MM.1S (cell line): ENCODE measurements around the gene DAND5.

ENCODE experiments used
- DNase-seq: peaks from one replicate; pipeline ENCODE4 v3.0.0-alpha.2; 2015
- H2AFZ ChIP-seq: fragments of 300-600 bp; sonication (generic); 2 replicates; pipeline ENCODE4 v1.6.0; 2016; ENCODE audit warnings: antibody characterized with exemption, low read length
- H3F3A ChIP-seq: fragments of 300-600 bp; sonication (generic); 2 replicates; pipeline ENCODE4 v1.6.1; 2016; ENCODE audit warnings: mild to moderate bottlenecking, antibody characterized with exemption, low read length, moderate library complexity, mixed read lengths; ENCODE audit not compliant: insufficient read depth
- H3K27ac ChIP-seq: fragments of 300-600 bp; sonication (generic); 2 replicates; pipeline ENCODE4 v1.5.1; 2016; ENCODE audit warnings: mild to moderate bottlenecking, low read length
- H3K27me3 ChIP-seq: fragments of 300-600 bp; sonication (generic); replicated peaks from 2 replicates; pipeline ENCODE4 v1.6.0; 2016; ENCODE audit warnings: low read length; ENCODE audit not compliant: insufficient read depth
- H3K36me3 ChIP-seq: fragments of 300-600 bp; sonication (generic); replicated peaks from 2 replicates; pipeline ENCODE4 v1.6.1; 2016; ENCODE audit warnings: mild to moderate bottlenecking, low read length, mixed read lengths; ENCODE audit not compliant: insufficient read depth
- H3K4me1 ChIP-seq: fragments of 300-600 bp; sonication (generic); 2 replicates; pipeline ENCODE4 v1.6.1; 2016; ENCODE audit warnings: low read length, mixed read lengths
- H3K4me2 ChIP-seq: fragments of 300-600 bp; sonication (generic); 2 replicates; pipeline ENCODE4 v1.6.0; 2016; ENCODE audit warnings: low read depth, low read length
- H3K4me3 ChIP-seq: fragments of 300-600 bp; sonication (generic); 2 replicates; pipeline ENCODE4 v1.5.1; 2016; ENCODE audit warnings: low read length, mixed read lengths
- H3K79me2 ChIP-seq: fragments of 300-600 bp; sonication (generic); 2 replicates; pipeline ENCODE4 v1.6.1; 2016; ENCODE audit warnings: mixed run types, low read length, mixed read lengths
- H3K9ac ChIP-seq: fragments of 300-600 bp; sonication (generic); 2 replicates; pipeline ENCODE4 v1.6.1; 2016; ENCODE audit warnings: low read length, mixed read lengths
- H3K9me2 ChIP-seq: fragments of 300-600 bp; sonication (generic); replicated peaks from 2 replicates; pipeline ENCODE4 v1.6.1; 2016; ENCODE audit warnings: mild to moderate bottlenecking, low read length, mixed read lengths; ENCODE audit not compliant: insufficient read depth
- H3K9me3 ChIP-seq: fragments of 300-600 bp; sonication (generic); replicated peaks from 2 replicates; pipeline ENCODE4 v1.6.1; 2016; ENCODE audit warnings: mild to moderate bottlenecking, low read length, mixed read lengths; ENCODE audit not compliant: insufficient read depth
- H4K20me1 ChIP-seq: fragments of 300-600 bp; sonication (generic); 2 replicates; pipeline ENCODE4 v1.6.1; 2016; ENCODE audit warnings: mild to moderate bottlenecking, low read length, moderate library complexity, mixed read lengths; ENCODE audit not compliant: insufficient read depth
- CTCF ChIP-seq: fragments of 300-600 bp; sonication (generic); IDR thresholded peaks from 2 replicates; pipeline ENCODE4 v1.5.1; 2016; ENCODE audit warnings: antibody characterized with exemption, low read length, mixed read lengths
- EZH2 ChIP-seq: fragments of 300-600 bp; sonication (generic); optimal IDR thresholded peaks from 2 replicates; pipeline ENCODE3; 2017; ENCODE audit warnings: low read depth, mild to moderate bottlenecking, antibody characterized with exemption, low read length, mixed read lengths
- EZH2phosphoT487 ChIP-seq: fragments of 300-600 bp; sonication (generic); IDR thresholded peaks from 2 replicates; pipeline ENCODE4 v1.6.1; 2018; ENCODE audit warnings: antibody characterized with exemption, low read length

DAND5 gene

GRCh38 chr19:13001502-13002165 lies 32.3 kb downstream of the DAND5 start:
- no peak overlapping the region for H3K4me3 ChIP-seq
- H2AFZ ChIP-seq = no peak overlapping the region
- DNase-seq = no peak
- H3K27ac ChIP-seq = no peak overlapping the region
- H3K9me3 ChIP-seq = no peaks in the 10 kb centered on the region
- no peaks in the 10 kb centered on the region for H3K9me2 ChIP-seq
- no peaks in the 10 kb centered on the region for H4K20me1 ChIP-seq
- H3K27me3 ChIP-seq = peaks cover 99% of the 10 kb centered on the region
- H3K79me2 ChIP-seq = no peaks in the 10 kb centered on the region
- no peak overlapping the region for H3K9ac ChIP-seq
- no peaks in the 10 kb centered on the region; the same call in 1 of the 2 replicates for H3K4me1 ChIP-seq
- TF ChIP-seq EZH2 (no peak), CTCF (no peak), EZH2phosphoT487 (no peak)
- no peaks in the 10 kb centered on the region for H3K36me3 ChIP-seq
- H3K4me2 ChIP-seq = no peak overlapping the region
- H3F3A ChIP-seq = no peaks in the 10 kb centered on the region

- Histone ChIP-seq H3K4me2 (no peak overlapping the region), H3F3A (no peaks in the 10 kb centered on the region), H3K4me1 (no peaks in the 10 kb centered on the region; the same call in 1 of the 2 replicates), H3K27me3 (peaks cover 99% of the 10 kb centered on the region), H3K79me2 (no peaks in the 10 kb centered on the region), H3K9me3 (no peaks in the 10 kb centered on the region), H3K9me2 (no peaks in the 10 kb centered on the region), H3K27ac (no peak overlapping the region), H3K9ac (no peak overlapping the region), H3K4me3 (no peak overlapping the region), H3K36me3 (no peaks in the 10 kb centered on the region), H4K20me1 (no peaks in the 10 kb centered on the region), H2AFZ (no peak overlapping the region)
- TF ChIP-seq EZH2 = no peak
- TF ChIP-seq EZH2phosphoT487 = no peak
- no peak for TF ChIP-seq CTCF
- no peak for DNase-seq
Observed at GRCh38 chr19:13002166-13002898, 33.0 kb downstream of the DAND5 start.

- Histone ChIP-seq H3F3A (no peaks in the 10 kb centered on the region), H3K27me3 (peaks cover 97% of the 10 kb centered on the region), H3K9ac (no peak overlapping the region), H3K36me3 (no peaks in the 10 kb centered on the region), H4K20me1 (no peaks in the 10 kb centered on the region), H3K79me2 (no peaks in the 10 kb centered on the region), H2AFZ (no peak overlapping the region), H3K9me2 (no peaks in the 10 kb centered on the region), H3K4me2 (no peak overlapping the region), H3K9me3 (no peaks in the 10 kb centered on the region), H3K27ac (no peak overlapping the region), H3K4me1 (no peaks in the 10 kb centered on the region; the same call in 1 of the 2 replicates), H3K4me3 (no peak overlapping the region)
- no peak for DNase-seq
- TF ChIP-seq CTCF = no peak
- no peak for TF ChIP-seq EZH2phosphoT487
- TF ChIP-seq EZH2 = no peak
Observed at GRCh38 chr19:13003081-13003480, 33.7 kb downstream of the DAND5 start.
